Anterior cingulate cortex (tissue), 58 donors: Measurements from ENCODE around the gene ITGB1.

ENCODE experiments used
- DNase-seq, 58 donors: peaks; one replicate each; lab custom pipeline; 2025; lab: John Stamatoyannopoulos, UW

ITGB1 gene

DNA sequence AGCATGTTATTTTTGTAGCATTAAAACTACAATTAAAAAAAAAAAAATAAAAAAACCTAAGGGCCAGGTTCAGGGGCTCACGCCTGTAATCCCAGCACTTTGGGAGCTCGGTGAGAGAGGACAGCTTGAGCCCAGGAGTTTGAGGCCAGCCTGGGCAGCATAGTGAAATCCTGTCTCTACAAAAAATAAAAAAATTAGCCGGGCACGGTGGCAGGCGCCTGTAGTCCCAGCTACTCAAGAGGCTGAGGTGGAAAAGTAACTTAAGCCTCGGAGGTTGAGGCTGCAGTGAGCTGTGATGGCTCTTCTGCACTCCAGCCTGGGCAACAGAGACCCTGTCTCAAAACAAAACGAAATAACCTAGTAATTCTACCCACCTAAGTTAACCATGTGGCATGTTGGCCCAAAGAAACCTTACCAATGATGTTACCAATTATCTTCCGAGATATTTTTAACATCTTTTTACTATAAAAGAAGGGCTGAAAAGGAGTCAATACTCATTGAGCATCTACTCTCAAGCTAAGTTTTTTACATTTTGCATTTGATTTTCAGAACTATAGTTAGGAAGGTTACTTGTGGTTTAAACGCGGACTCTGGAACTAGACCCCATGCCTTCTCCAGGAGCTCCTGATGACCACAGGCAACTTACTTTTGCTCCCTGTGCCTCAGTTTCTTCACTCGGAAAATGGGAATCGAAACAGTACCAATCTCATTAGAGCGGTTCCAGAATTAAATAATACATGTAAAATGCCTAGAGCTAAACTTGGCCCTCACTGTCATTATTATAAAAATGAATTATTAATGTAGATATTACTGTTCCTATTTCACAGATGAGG, 1.4 kb downstream of the ITGB1 start:
- no peak for DNase-seq

DNA sequence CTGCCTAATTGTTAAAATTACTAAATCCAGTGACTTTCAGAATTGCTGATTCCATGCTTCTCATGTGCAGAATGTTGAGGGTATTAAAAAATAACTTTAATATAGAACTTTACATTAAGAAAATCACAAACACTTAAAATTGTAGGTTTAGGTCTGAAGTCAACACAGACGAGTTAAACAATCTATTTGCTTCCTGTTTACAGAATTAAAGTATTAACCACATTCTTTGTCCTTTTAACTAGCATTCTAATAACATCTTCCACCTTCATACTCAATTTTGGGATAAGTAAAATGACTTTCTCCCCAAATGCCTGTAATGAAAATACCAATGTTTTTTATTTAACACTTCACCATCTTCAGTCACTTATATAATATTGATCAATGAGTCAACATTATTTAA, 2.2 kb downstream of the ITGB1 start:
- DNase-seq: no peak

GRCh38 chr10:32955299-32955772, 2.7 kb downstream of the ITGB1 start:
- no peak for DNase-seq

GRCh38 chr10:32954545-32955298, 3.3 kb downstream of the ITGB1 start:
- no peak for DNase-seq

GRCh38 chr10:32954080-32954479, 4.0 kb downstream of the ITGB1 start:
- no peak for DNase-seq

DNA sequence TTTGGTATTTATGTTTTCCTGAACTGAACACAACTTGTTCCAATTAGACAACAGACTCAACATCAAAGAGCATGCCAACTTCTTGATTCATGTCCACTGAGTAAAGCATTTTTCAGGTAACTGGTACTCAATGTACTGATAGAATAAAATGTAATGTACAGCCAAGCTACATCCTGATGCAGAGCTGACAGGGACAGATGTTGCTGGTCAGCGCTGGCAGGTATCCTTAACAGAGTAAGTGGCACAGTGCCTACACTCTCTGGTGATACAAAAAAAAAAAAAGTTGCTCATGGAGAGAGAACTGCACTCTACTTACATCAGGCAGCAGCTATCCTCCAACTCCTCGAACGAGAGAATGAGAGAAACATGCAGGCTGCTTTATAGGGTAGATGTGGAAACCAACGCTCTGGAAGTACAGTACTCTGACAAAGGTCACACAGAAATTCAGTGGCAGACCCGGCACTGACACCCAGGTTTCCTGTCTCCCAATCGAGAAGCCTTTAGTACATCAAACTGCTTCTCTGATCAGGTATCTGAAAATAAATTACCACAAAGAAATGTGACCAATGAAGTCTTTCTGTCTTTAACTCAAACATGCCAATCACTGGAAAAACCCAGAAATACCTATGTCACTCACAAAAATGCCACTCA, 4.6 kb downstream of the ITGB1 start:
- no peak for DNase-seq

DNA sequence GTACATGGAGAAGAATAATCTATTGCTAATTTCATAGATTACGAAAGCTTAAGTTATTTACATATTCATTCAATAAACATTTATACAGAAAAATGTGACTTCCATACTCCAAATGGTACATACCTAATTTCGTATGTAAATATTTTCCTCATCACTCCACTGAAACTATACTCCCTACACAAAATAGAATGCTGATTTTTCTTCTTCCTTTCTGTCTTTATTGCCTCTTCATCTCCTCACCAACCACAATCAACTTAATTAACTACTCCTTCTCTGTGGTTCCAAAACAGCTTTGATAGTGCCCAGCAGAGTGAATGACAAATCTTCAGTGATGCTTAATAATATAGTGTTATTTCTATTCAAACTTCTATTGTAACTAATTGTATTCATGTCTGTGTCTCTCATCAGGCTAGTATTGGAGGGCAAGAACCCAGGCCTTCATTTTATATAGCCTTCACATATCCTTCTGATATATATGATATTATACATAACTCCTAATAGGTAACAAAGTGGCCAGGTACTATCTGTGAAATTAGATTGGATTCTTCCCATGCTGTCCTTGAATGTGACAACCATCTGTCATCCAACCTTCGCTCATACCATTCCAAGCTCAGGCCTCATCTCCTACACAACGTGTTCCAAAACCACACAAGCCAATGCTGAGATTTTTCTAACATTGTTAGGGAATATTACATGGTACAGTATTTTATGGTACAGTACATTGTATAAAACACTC, 5.3 kb downstream of the ITGB1 start:
- DNase-seq: no peak

DNA sequence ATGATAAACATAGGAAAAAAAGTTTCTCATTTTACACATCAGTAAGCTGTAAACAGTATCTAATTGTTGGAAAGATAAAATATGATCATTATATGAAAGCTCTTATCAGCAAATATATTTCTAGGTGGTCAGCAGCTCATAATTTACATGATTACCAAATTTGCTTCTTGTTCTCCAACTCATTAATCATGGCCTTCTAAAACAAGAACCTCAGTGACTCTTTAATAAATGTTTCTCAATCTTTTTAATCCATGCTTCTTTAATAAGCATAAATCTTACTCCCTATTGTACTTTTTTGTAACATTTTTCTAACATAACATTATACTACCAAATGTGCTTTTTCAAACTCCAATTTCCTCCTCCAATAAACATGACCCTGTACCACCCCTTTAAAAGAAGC, 5.9 kb downstream of the ITGB1 start:
- DNase-seq: no peak

- no peak for DNase-seq
Observed at GRCh38 chr10:32951111-32951510, 6.9 kb downstream of the ITGB1 start.

- no peak for DNase-seq
Observed at GRCh38 chr10:32950591-32951108, 7.4 kb downstream of the ITGB1 start.

DNA sequence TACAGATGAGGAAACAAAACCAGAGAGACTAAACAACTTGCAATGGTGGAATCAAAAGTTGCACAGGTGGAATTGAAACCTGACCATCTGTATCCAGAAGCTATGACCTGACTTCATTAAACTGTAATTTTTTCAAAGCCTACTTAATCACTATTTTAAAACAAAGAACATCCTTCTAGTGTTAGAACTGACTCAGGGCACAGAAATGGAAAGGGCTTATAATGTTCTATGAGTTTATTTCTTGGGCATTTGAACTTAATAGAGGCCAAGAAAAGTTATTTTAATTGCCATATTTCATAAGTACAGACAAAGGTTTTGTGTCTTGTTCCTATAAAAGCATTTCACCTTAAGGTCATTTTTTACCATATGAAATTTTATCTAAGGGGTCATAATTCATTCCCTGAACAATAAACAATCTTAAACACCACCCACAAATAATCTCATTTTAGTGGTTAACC, 8.8 kb downstream of the ITGB1 start:
- no peak for DNase-seq

DNA sequence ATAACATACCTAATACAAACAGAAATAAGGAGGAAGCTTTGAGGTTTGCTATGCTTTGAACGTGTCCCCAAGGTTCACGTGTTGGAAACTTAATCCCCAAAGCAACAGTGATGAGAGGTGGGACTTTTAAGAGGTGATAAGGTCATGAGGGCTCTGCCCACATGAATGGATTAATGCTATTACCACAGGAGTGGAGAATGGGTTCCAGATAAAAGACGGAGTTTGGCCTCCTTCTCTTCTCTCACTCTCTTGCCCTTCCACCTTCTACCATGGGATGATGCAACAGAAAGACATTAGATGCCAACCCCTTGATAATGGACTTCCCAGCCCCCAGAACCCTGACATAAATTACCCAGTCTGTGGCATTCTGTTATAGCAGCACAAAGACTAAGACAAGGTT, 9.6 kb downstream of the ITGB1 start:
- DNase-seq: no peak

DNA sequence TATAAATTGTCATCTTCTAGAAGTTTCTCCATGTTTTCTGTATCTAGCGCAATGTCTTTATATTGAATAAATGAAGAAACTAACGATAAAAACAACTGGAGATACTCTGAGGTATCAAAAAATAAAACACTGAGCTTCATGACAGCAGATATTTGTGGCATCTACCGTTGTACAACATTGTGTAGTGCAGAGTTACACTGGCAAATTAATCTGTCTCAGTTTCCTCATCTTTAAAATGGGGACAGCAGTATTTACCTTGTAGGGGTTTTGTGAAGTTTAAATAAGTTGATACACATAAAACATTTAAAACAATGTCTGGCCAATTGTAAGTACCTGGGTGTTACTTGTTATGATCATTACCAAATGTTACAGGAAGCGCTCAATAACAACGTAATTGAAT, 10.4 kb downstream of the ITGB1 start:
- no peak for DNase-seq

DNA sequence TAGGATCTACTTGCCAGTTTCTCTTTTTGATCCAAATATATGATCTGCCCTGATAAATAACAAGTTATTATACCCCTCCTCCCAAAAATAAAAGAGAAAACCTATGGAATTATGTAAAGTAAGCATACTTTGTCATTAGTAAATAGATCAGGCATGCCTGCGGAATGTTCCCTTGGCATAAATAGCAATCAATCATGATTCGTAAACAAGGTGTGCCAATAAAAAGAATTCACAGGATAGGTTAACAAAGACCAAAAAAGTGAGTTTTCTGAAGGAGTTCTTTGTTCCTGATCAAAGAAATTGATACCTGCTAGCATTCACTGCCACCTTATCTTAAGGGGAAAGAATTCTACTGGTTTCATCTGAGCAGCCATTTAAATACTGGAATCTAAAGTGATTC, 11.9 kb downstream of the ITGB1 start:
- no peak for DNase-seq

- DNase-seq: peak in 1 of 58 donors; percentile 4
Observed at GRCh38 chr10:32943854-32944661, 14.0 kb downstream of the ITGB1 start.

DNA sequence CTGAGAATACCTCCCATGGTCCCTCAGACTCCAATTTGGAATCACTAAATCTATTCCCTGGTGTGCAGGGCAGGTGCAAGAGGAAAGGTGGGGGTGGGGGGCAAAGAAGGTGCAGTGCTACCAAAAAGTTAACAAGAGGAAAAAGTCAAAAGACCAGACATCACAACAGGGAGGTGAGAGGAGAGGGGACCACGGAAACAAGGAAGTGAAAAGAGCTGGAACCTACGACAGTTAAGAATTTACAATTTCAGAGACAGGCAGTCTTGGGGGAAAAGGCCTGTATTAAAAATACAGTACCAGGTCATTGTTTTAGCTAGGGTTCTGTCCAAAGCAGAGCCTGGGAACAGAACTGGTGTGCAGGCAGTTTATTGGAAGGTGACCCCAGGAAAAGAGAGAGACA, 14.6 kb downstream of the ITGB1 start:
- DNase-seq: no peak

GRCh38 chr10:32942081-32942480, 15.9 kb downstream of the ITGB1 start:
- DNase-seq: no peak

DNA sequence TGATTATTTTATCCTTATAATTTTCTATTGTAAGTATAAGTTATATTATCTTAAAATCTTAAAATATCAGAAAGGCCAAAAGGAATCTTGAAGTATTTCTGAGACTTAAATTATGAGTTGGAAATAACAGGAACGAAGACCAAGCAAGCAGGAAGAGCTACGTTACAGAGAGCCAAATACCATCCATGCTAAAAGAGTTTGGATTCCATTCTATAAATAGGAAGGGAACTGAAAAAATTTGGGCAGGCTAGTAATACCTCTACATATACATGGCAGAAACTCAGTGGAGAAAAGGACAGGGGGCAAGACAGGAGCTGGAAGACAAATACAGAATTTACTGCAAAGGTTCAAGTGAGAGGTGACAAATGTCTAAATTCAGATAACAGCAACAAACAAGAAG, 16.7 kb downstream of the ITGB1 start:
- DNase-seq: no peak
